HepG2 (cell line): Measurements from ENCODE around the gene LYST. TPM values are rescaled to one million over a fixed set of nuclear protein-coding genes. Genes with fewer than 3 reads are reported as not detected.
A peak's percentile ranks its signal among the peaks of the same experiment; 100 is the strongest.

ENCODE experiments used
- CTCF ChIP-seq: sonication (generic); formaldehyde crosslinking; IDR thresholded peaks from 2 replicates; pipeline ENCODE4 v1.5.0; 2020; ENCODE audit warnings: mild to moderate bottlenecking, missing genetic modification reagents, moderate library complexity
- EP300 ChIP-seq, 3 experiments: sonication (generic) in 1 of 3; formaldehyde crosslinking in 1 of 3; IDR thresholded peaks; 2 replicates each; pipeline versions ENCODE4 v1.5.1 to v1.6.1; 2011 to 2020; ENCODE audit warnings: low read depth in 2 of 3, low read length in 2 of 3, borderline replicate concordance in 1 of 3, improper control_type of control experiment in 1 of 3, mild to moderate bottlenecking in 1 of 3, missing genetic modification reagents in 1 of 3, moderate library complexity in 1 of 3
- GMEB1 ChIP-seq: sonication (generic); formaldehyde crosslinking; IDR thresholded peaks from 2 replicates; pipeline ENCODE4 v1.5.1; 2020; ENCODE audit warnings: missing genetic modification reagents, mild to moderate bottlenecking, borderline replicate concordance
- GTF3A ChIP-seq: sonication (generic); formaldehyde crosslinking; conservative IDR thresholded peaks from 2 replicates; pipeline ENCODE4 v1.4.0; 2020; ENCODE audit warnings: mild to moderate bottlenecking, missing genetic modification reagents
- HNF1B ChIP-seq: sonication (generic); formaldehyde crosslinking; IDR thresholded peaks from 2 replicates; pipeline ENCODE4 v1.5.1; 2020; ENCODE audit warnings: mild to moderate bottlenecking, moderate library complexity, missing genetic modification reagents
- LRRFIP1 ChIP-seq: sonication (generic); formaldehyde crosslinking; conservative IDR thresholded peaks from 2 replicates; pipeline ENCODE4 v1.4.0; 2020; ENCODE audit warnings: missing genetic modification reagents
- SOX6 ChIP-seq, 2 experiments: fragments of 450-650 bp in 1 of 2; sonication (generic) in 1 of 2; formaldehyde crosslinking in 1 of 2; IDR thresholded peaks; 2 replicates each; pipeline versions ENCODE4 v1.4.0 to v1.6.1; 2017 to 2020; ENCODE audit warnings: antibody characterized with exemption in 1 of 2, mild to moderate bottlenecking in 1 of 2, missing genetic modification reagents in 1 of 2
- USF2 ChIP-seq, 2 experiments: sonication (generic) in 1 of 2; formaldehyde crosslinking in 1 of 2; IDR thresholded peaks; 2 replicates each; pipeline versions ENCODE4 v1.5.1 to v1.6.1; 2011 to 2020; ENCODE audit warnings: borderline replicate concordance in 1 of 2, low read depth in 1 of 2, low read length in 1 of 2, mild to moderate bottlenecking in 1 of 2, missing genetic modification reagents in 1 of 2, moderate library complexity in 1 of 2
- ZNF143 ChIP-seq: sonication (generic); formaldehyde crosslinking; IDR thresholded peaks from 2 replicates; pipeline ENCODE4 v1.4.0; 2020; ENCODE audit warnings: missing genetic modification reagents
- ZNF232 ChIP-seq: sonication (generic); formaldehyde crosslinking; IDR thresholded peaks from 2 replicates; pipeline ENCODE4 v1.4.0; 2020; ENCODE audit warnings: missing genetic modification reagents, borderline replicate concordance
- ZNF335 ChIP-seq: sonication (generic); formaldehyde crosslinking; IDR thresholded peaks from 2 replicates; pipeline ENCODE4 v1.4.0; 2020; ENCODE audit warnings: missing genetic modification reagents
- ZNF770 ChIP-seq: sonication (generic); formaldehyde crosslinking; IDR thresholded peaks from 2 replicates; pipeline ENCODE4 v1.5.0; 2020; ENCODE audit warnings: mild to moderate bottlenecking, missing genetic modification reagents
- ZNF816 ChIP-seq: sonication (generic); formaldehyde crosslinking; IDR thresholded peaks from 2 replicates; pipeline ENCODE4 v1.8.0; 2022; ENCODE audit warnings: missing genetic modification reagents, mild to moderate bottlenecking, borderline replicate concordance
- polyA plus RNA-seq, 8 experiments: library from polyadenylated mRNA; depleted of rRNA in 3 of 8; stranded (reverse) in 7 of 8; unstranded in 1 of 8; fragments of >200 nt; fragmentation: Illumina TruSeq in 4 of 8; extraction: Trizol in 4 of 8; gene quantifications; 2 replicates each; pipeline versions ENCODE4 v1.2.1 to v1.2.3, GENCODE V29; 2011 to 2016; ENCODE audit warnings: low read depth in 4 of 8, missing spikeins in 1 of 8, mixed read lengths in 1 of 8; ENCODE audit not compliant: insufficient read depth in 1 of 8
- total RNA-seq, 5 experiments: library from RNA; depleted of rRNA; stranded (reverse); fragments of >200 nt; fragmentation: Illumina TruSeq; extraction: Trizol; gene quantifications; 2 replicates each; pipeline ENCODE4 v1.2.3, GENCODE V29; 2016; ENCODE audit warnings: low read depth in 1 of 5

LYST gene
- total and polyA plus RNA-seq, 2 of the 13 experiments (the other 11 are each of a cell fraction or from before 2014, with no cell fraction given): 0.91 to 2.5 TPM

GRCh38 chr1:235651170-235651806 is 215.4 kb downstream of the LYST start (continued):
- TF ChIP-seq LRRFIP1 (CRISPR knock-in tag) (no peak), ZNF143 (CRISPR knock-in tag) (0 out of 2 replicates have a peak, but pooled peaks have one; percentile 9), USF2 (IDR thresholded peaks at IDR 0.05; ENCODE audit: low read depth, low read length) (peak; percentile 36; the same call in 1 of the 2 replicates), USF2 (CRISPR knock-in tag; IDR thresholded peaks at IDR 0.05; ENCODE audit: borderline replicate concordance) (no peak), HNF1B (CRISPR knock-in tag) (peak; percentile 29; the same call in 1 of the 2 replicates), EP300 (IDR thresholded peaks at IDR 0.05; ENCODE audit: low read depth in 2 of 2, low read length in 2 of 2) (peak in 1 of 2 experiments; percentile 1; a peak in 1 of 4 replicates), EP300 (CRISPR knock-in tag; IDR thresholded peaks at IDR 0.05; ENCODE audit: borderline replicate concordance) (no peak), CTCF (CRISPR knock-in tag) (no peak; the same call in 1 of the 2 replicates), ZNF816 (CRISPR knock-in tag) (peak; percentile 86; the same call in 1 of the 2 replicates), ZNF335 (CRISPR knock-in tag) (0 out of 2 replicates have a peak, but pooled peaks have one; percentile 10), SOX6 (IDR thresholded peaks at IDR 0.05) (no peak), SOX6 (CRISPR knock-in tag; IDR thresholded peaks at IDR 0.05) (peak; percentile 7; the same call in 1 of the 2 replicates), ZNF232 (CRISPR knock-in tag) (0 out of 2 replicates have a peak, but pooled peaks have one; percentile 8), ZNF770 (no peak), GTF3A (CRISPR knock-in tag) (no peak), GMEB1 (CRISPR knock-in tag) (0 out of 2 replicates have a peak, but pooled peaks have one; percentile 12)
